Heart left ventricle (tissue), 13 donors: ENCODE measurements around the gene MINDY4.

Experiments used
- CTCF ChIP-seq, 12 donors: fragments of 200-600 bp; sonication (generic) in 4 of 12; IDR thresholded peaks; one replicate each; pipeline versions ENCODE4 v1.5.0 to v1.8.0; 2018 to 2022; ENCODE audit warnings: antibody characterized with exemption in 12 of 12, mild to moderate bottlenecking in 5 of 12
- POLR2A ChIP-seq, 2 donors: fragments of 450-650 bp; IDR thresholded peaks; one replicate each; pipeline ENCODE4 v1.6.1; 2017; ENCODE audit warnings: antibody characterized with exemption in 2 of 2, mild to moderate bottlenecking in 2 of 2, moderate library complexity in 2 of 2
- donor health status: ischemic (EF 13 %, LVEDD 7.1; RV severe dilation, severe dysfunction).
- donor health status: DM: no; HTN: yes; CAD: no.
- donor health status: DM: no; HTN: no; CAD: no.
- donor health status: ischemic (EF 25% LVEDD 6.9; RV normal size, moderate dysfunction).
- donor health status: ischemic (EF 25% LVEDD 5.7; RV mildly dilated, moderate dysfunction).
- donor health status: ischemic (EF 35%, LVEDD 5.7; RV mildly dilated, moderate dysfunction).
- donor health status: nonischemic (EF 11% LVEDD 7.7; RV severe dilation, severe dysfunction).
- donor health status: DM: yes; HTN: yes; CAD: no.
- donor health status: PGD.
- donor health status: ischemic (EF 29% LVEDD 5.4; RV normal size, mild dysfunction).
- donor health status: nonischemic (EF 23%, LVEDD 6.1; RV moderate dilation, normal function).

GRCh38 chr7:30899630-30900029 is 128.4 kb downstream of the MINDY4 start:
- TF ChIP-seq CTCF (IDR thresholded peaks at IDR 0.05): no peak
- TF ChIP-seq POLR2A (IDR thresholded peaks at IDR 0.05): no peak
